K562 (cell line): Measurements from ENCODE around the gene SON. TPM values are rescaled to one million over a fixed set of nuclear protein-coding genes. Genes with fewer than 3 reads are reported as not detected.

ENCODE experiments used
- ADNP ChIP-seq: fragments of 200-800 bp; sonication (Bioruptor generic); IDR thresholded peaks from 2 replicates; pipeline ENCODE4 v1.6.1; 2016; ENCODE audit warnings: missing genetic modification characterization, missing compliant biosample characterization
- ARID1B ChIP-seq: fragments of 450-650 bp; IDR thresholded peaks from 2 replicates; pipeline ENCODE4 v1.6.1; 2016; ENCODE audit warnings: antibody characterized with exemption, mild to moderate bottlenecking, inconsistent platforms
- BCL6 ChIP-seq: fragments of 250-450 bp; sonication (Bioruptor Pico); IDR thresholded peaks from 2 replicates; pipeline ENCODE4 v1.4.0; 2020
- BDP1 ChIP-seq: IDR thresholded peaks from 3 replicates; pipeline ENCODE4 v1.6.1; 2011; ENCODE audit not compliant: insufficient read length, insufficient read depth
- HNRNPL ChIP-seq: fragments of 200-400 bp; formaldehyde crosslinking; IDR thresholded peaks from 2 replicates; pipeline ENCODE4 v1.6.1; 2017; ENCODE audit warnings: low read depth, mild to moderate bottlenecking, low read length
- KDM4B ChIP-seq, 2 experiments: fragments of 450-650 bp in 1 of 2; sonication (generic) in 1 of 2; IDR thresholded peaks; 2 replicates each; pipeline ENCODE4 v1.6.1; 2016 to 2017; ENCODE audit warnings: borderline replicate concordance in 2 of 2, antibody characterized with exemption in 1 of 2, low read depth in 1 of 2, mild to moderate bottlenecking in 1 of 2
- MCM2 ChIP-seq: fragments of 450-650 bp; IDR thresholded peaks from 2 replicates; pipeline ENCODE4 v1.6.1; 2017; ENCODE audit warnings: low read depth, mild to moderate bottlenecking
- NBN ChIP-seq: fragments of 450-650 bp; IDR thresholded peaks from 2 replicates; pipeline ENCODE4 v1.6.1; 2016; ENCODE audit warnings: low read depth, mild to moderate bottlenecking
- RBBP5 ChIP-seq: fragments of 200-600 bp; sonication (generic); IDR thresholded peaks from 2 replicates; pipeline ENCODE4 v1.6.1; 2012; ENCODE audit warnings: borderline replicate concordance, mild to moderate bottlenecking, low read length, control low read depth, inconsistent platforms; ENCODE audit not compliant: insufficient read depth, poor library complexity, severe bottlenecking
- SIN3A ChIP-seq, 2 experiments: fragments of 150-350 bp in 1 of 2; IDR thresholded peaks; 2 replicates each; pipeline ENCODE4 v1.6.1; 2011 to 2016; ENCODE audit warnings: borderline replicate concordance in 2 of 2, low read depth in 2 of 2, low read length in 2 of 2, mild to moderate bottlenecking in 2 of 2, moderate library complexity in 2 of 2; ENCODE audit not compliant: control insufficient read depth in 1 of 2
- TAF7 ChIP-seq: fragments of 450-650 bp; IDR thresholded peaks from 2 replicates; pipeline ENCODE4 v1.6.1; 2016; ENCODE audit warnings: missing genetic modification characterization, missing compliant biosample characterization
- TBP ChIP-seq: optimal IDR thresholded peaks from 2 replicates; pipeline ENCODE3; 2011; ENCODE audit warnings: low read depth, low read length, improper control_type of control experiment
- TRIM24 ChIP-seq, 2 experiments: fragments of 450-650 bp; IDR thresholded peaks; 2 replicates each; pipeline ENCODE4 v1.6.1; 2016
- TSC22D4 ChIP-seq: fragments of 450-650 bp; IDR thresholded peaks from 2 replicates; pipeline ENCODE4 v1.6.1; 2016; ENCODE audit warnings: missing genetic modification characterization, missing biosample characterization, control low read depth
- ZFX ChIP-seq: sonication (generic); formaldehyde crosslinking; IDR thresholded peaks from 2 replicates; pipeline ENCODE4 v1.8.0; 2022; ENCODE audit warnings: mild to moderate bottlenecking, missing genetic modification reagents, moderate library complexity
- polyA plus RNA-seq, 8 experiments: library from polyadenylated mRNA; depleted of rRNA in 4 of 8; stranded (reverse) in 5 of 8; unstranded in 3 of 8; fragments of >200 nt; fragmentation: Nextera tagmentation in 2 of 8; fragmentation: Illumina TruSeq in 1 of 8; extraction: Ambion mirVana in 2 of 8; extraction: Trizol in 1 of 8; gene quantifications; 2 replicates each; pipeline versions ENCODE4 v1.2.1 to v1.2.3, GENCODE V29; 2011 to 2014; ENCODE audit warnings: inconsistent platforms in 1 of 8, missing spikeins in 1 of 8
- total RNA-seq, 7 experiments: library from RNA; depleted of rRNA in 6 of 7; stranded (reverse); fragments of >200 nt in 6 of 7; fragmentation: Illumina TruSeq in 2 of 7; extraction: Trizol in 2 of 7; gene quantifications; 2 replicates each; pipeline versions ENCODE4 v1.2.1 to v1.2.3, GENCODE V29; 2011 to 2021; ENCODE audit warnings: low replicate concordance in 1 of 7
- TF ChIP-seq, protein P1 (sequence below): sonication (generic); IDR thresholded peaks from 2 replicates; pipeline ENCODE4 v1.6.1; 2016
- TF ChIP-seq, protein P2 (sequence below): fragments of 450-650 bp; conservative IDR thresholded peaks from 2 replicates; pipeline ENCODE4 v1.6.1; 2016; ENCODE audit warnings: missing genetic modification characterization, low read depth, mild to moderate bottlenecking, control low read depth, missing compliant biosample characterization
- TF ChIP-seq, protein P3 (sequence below): sonication (generic); formaldehyde crosslinking; IDR thresholded peaks from 2 replicates; pipeline ENCODE4 v1.8.0; 2022; ENCODE audit warnings: missing genetic modification reagents, mild to moderate bottlenecking, borderline replicate concordance
- TF ChIP-seq, protein P4 (sequence below): fragments of 250-450 bp; sonication (Bioruptor Pico); IDR thresholded peaks from 2 replicates; pipeline ENCODE4 v1.8.0; 2022; ENCODE audit warnings: moderate library complexity, mild to moderate bottlenecking, inconsistent platforms
- TF ChIP-seq, protein P5 (sequence below): sonication (generic); formaldehyde crosslinking; IDR thresholded peaks from 2 replicates; pipeline ENCODE4 v1.4.0; 2020; ENCODE audit warnings: mild to moderate bottlenecking, missing genetic modification reagents

The SON gene
- total and polyA plus RNA-seq, 9 of the 15 experiments (the other 6 are each of a cell fraction or from before 2014, with no cell fraction given): 105 to 742 (median 187) TPM

DNA sequence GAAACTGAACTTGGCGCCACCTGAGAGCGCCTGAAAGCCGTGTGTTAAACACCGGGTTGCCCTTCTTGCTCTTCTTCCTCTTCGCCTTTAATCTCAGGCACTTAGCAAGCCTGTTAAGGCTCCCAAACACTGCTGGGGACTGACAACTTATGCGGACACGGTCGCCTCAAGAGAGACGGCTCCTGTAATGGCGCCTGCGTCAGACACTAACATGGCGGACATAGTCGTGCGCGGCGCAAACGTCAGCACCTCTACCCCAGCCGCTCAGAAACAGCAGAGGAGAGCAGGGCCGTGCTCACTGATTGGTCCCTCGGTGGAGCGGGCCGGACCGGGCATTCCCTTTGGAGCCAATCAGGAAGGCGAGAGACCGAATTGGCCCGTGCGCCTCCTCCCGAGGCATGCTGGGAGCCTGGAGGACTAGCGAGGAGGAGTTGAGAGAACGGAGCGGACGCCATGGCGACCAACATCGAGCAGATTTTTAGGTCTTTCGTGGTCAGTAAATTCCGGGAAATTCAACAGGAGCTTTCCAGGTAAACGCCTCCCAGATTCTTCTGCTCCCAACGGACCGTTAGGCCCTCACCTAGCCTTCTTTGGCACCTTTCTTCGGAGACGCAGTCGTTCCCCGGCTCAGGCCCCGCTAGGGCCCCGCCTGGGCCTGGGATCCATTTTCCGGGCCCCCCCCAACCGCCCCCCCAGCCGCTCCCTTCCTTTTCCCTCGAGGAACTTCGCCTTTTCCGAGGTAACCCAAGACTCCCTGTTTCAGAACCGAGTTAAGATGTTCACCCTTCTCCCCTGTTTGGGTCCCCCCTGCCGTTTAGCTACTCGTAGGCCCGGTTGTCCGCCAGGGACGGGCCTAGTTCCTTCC is at the start of gene SON (continued):
- TF ChIP-seq, protein P1, sequence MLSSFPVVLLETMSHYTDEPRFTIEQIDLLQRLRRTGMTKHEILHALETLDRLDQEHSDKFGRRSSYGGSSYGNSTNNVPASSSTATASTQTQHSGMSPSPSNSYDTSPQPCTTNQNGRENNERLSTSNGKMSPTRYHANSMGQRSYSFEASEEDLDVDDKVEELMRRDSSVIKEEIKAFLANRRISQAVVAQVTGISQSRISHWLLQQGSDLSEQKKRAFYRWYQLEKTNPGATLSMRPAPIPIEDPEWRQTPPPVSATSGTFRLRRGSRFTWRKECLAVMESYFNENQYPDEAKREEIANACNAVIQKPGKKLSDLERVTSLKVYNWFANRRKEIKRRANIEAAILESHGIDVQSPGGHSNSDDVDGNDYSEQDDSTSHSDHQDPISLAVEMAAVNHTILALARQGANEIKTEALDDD: no peak; the same call in 1 of the 2 replicates
- TF ChIP-seq ADNP (tag) (no peak), TAF7 (tag) (peak; percentile 87), MCM2 (no peak), TSC22D4 (no peak), SIN3A (IDR thresholded peaks at IDR 0.05; ENCODE audit: borderline replicate concordance in 2 of 2, control insufficient read depth in 1 of 2, low read depth in 2 of 2, low read length in 2 of 2) (peak in 1 of 2 experiments; percentile 45; a peak in 2 of 4 replicates), TRIM24 (IDR thresholded peaks at IDR 0.05) (peak in 1 of 2 experiments; percentile 50; a peak in 2 of 4 replicates), KDM4B (IDR thresholded peaks at IDR 0.05; ENCODE audit: borderline replicate concordance in 2 of 2, low read depth in 1 of 2) (peak in 1 of 2 experiments; percentile 31; a peak in 1 of 4 replicates), RBBP5 (peak; percentile 87), NBN (0 out of 2 replicates have a peak, but pooled peaks have one; percentile 76), ARID1B (no peak), TBP (peak; percentile 95), ZFX (CRISPR knock-in tag) (peak; percentile 99), BCL6 (CRISPR knock-in tag) (no peak), HNRNPL (no peak), BDP1 (no peak)
- TF ChIP-seq, protein P2, sequence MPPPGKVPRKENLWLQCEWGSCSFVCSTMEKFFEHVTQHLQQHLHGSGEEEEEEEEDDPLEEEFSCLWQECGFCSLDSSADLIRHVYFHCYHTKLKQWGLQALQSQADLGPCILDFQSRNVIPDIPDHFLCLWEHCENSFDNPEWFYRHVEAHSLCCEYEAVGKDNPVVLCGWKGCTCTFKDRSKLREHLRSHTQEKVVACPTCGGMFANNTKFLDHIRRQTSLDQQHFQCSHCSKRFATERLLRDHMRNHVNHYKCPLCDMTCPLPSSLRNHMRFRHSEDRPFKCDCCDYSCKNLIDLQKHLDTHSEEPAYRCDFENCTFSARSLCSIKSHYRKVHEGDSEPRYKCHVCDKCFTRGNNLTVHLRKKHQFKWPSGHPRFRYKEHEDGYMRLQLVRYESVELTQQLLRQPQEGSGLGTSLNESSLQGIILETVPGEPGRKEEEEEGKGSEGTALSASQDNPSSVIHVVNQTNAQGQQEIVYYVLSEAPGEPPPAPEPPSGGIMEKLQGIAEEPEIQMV (tag): peak; percentile 75
- TF ChIP-seq, protein P3, sequence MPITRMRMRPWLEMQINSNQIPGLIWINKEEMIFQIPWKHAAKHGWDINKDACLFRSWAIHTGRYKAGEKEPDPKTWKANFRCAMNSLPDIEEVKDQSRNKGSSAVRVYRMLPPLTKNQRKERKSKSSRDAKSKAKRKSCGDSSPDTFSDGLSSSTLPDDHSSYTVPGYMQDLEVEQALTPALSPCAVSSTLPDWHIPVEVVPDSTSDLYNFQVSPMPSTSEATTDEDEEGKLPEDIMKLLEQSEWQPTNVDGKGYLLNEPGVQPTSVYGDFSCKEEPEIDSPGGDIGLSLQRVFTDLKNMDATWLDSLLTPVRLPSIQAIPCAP: no peak
- TF ChIP-seq, protein P4, sequence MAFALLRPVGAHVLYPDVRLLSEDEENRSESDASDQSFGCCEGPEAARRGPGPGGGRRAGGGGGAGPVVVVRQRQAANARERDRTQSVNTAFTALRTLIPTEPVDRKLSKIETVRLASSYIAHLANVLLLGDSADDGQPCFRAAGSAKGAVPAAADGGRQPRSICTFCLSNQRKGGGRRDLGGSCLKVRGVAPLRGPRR: no peak
- TF ChIP-seq, protein P5, sequence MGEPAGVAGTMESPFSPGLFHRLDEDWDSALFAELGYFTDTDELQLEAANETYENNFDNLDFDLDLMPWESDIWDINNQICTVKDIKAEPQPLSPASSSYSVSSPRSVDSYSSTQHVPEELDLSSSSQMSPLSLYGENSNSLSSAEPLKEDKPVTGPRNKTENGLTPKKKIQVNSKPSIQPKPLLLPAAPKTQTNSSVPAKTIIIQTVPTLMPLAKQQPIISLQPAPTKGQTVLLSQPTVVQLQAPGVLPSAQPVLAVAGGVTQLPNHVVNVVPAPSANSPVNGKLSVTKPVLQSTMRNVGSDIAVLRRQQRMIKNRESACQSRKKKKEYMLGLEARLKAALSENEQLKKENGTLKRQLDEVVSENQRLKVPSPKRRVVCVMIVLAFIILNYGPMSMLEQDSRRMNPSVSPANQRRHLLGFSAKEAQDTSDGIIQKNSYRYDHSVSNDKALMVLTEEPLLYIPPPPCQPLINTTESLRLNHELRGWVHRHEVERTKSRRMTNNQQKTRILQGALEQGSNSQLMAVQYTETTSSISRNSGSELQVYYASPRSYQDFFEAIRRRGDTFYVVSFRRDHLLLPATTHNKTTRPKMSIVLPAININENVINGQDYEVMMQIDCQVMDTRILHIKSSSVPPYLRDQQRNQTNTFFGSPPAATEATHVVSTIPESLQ: no peak
